ENCODE data around the gene INSC. TPM values are rescaled to one million over a fixed set of nuclear protein-coding genes. Genes with fewer than 3 reads are reported as not detected.

Gene INSC
- total RNA-seq, 1 donor from 2014 or later = 4.2 TPM

- H3K27me3 ChIP-seq (ENCODE audit: control insufficient read depth in 3 of 3, insufficient read depth in 3 of 3, low read length in 3 of 3) = no peaks in the 10 kb centered on the region
- H3K4me1 ChIP-seq (ENCODE audit: control insufficient read depth in 3 of 3, insufficient read depth in 3 of 3, low read length in 3 of 3) = no peaks in the 10 kb centered on the region
- no peak overlapping the region for H3K9ac ChIP-seq (ENCODE audit: low read depth in 1 of 3, low read length in 3 of 3)
- H3K9me3 ChIP-seq (ENCODE audit: control insufficient read depth in 3 of 3, low read length in 3 of 3) = no peaks in the 10 kb centered on the region
- no peak overlapping the region for H3K4me3 ChIP-seq (ENCODE audit: low read length in 3 of 3)
- H3K36me3 ChIP-seq (ENCODE audit: control insufficient read depth in 3 of 3, insufficient read depth in 3 of 3, low read length in 3 of 3) = no peaks in the 10 kb centered on the region
- H3K27ac ChIP-seq (ENCODE audit: low read depth, low read length) = no peak overlapping the region
Observed at GRCh38 chr11:15158351-15159015, 43.8 kb downstream of the INSC start.

GRCh38 chr11:15159085-15159484, 44.4 kb downstream of the INSC start:
- H3K4me1 ChIP-seq (ENCODE audit: control insufficient read depth in 3 of 3, insufficient read depth in 3 of 3, low read length in 3 of 3) = no peaks in the 10 kb centered on the region
- no peak overlapping the region for H3K4me3 ChIP-seq (ENCODE audit: low read length in 3 of 3)
- no peaks in the 10 kb centered on the region for H3K9me3 ChIP-seq (ENCODE audit: control insufficient read depth in 3 of 3, low read length in 3 of 3)
- no peaks in the 10 kb centered on the region for H3K36me3 ChIP-seq (ENCODE audit: control insufficient read depth in 3 of 3, insufficient read depth in 3 of 3, low read length in 3 of 3)
- H3K27ac ChIP-seq (ENCODE audit: low read depth, low read length) = no peak overlapping the region
- no peaks in the 10 kb centered on the region for H3K27me3 ChIP-seq (ENCODE audit: control insufficient read depth in 3 of 3, insufficient read depth in 3 of 3, low read length in 3 of 3)
- H3K9ac ChIP-seq (ENCODE audit: low read depth in 1 of 3, low read length in 3 of 3) = no peak overlapping the region

GRCh38 chr11:15161790-15162189, 47.1 kb downstream of the INSC start:
- Histone ChIP-seq H3K9me3 (ENCODE audit: control insufficient read depth in 3 of 3, low read length in 3 of 3) (no peaks in the 10 kb centered on the region), H3K4me3 (ENCODE audit: low read length in 3 of 3) (no peak overlapping the region), H3K27me3 (ENCODE audit: control insufficient read depth in 3 of 3, insufficient read depth in 3 of 3, low read length in 3 of 3) (no peaks in the 10 kb centered on the region), H3K36me3 (ENCODE audit: control insufficient read depth in 3 of 3, insufficient read depth in 3 of 3, low read length in 3 of 3) (no peaks in the 10 kb centered on the region), H3K4me1 (ENCODE audit: control insufficient read depth in 3 of 3, insufficient read depth in 3 of 3, low read length in 3 of 3) (no peaks in the 10 kb centered on the region), H3K27ac (ENCODE audit: low read depth, low read length) (no peak overlapping the region), H3K9ac (ENCODE audit: low read depth in 1 of 3, low read length in 3 of 3) (no peak overlapping the region)

- Histone ChIP-seq H3K9me3 (ENCODE audit: control insufficient read depth in 3 of 3, low read length in 3 of 3) (no peaks in the 10 kb centered on the region), H3K4me1 (ENCODE audit: control insufficient read depth in 3 of 3, insufficient read depth in 3 of 3, low read length in 3 of 3) (no peaks in the 10 kb centered on the region), H3K36me3 (ENCODE audit: control insufficient read depth in 3 of 3, insufficient read depth in 3 of 3, low read length in 3 of 3) (no peaks in the 10 kb centered on the region), H3K4me3 (ENCODE audit: low read length in 3 of 3) (no peak overlapping the region), H3K27ac (ENCODE audit: low read depth, low read length) (no peak overlapping the region), H3K27me3 (ENCODE audit: control insufficient read depth in 3 of 3, insufficient read depth in 3 of 3, low read length in 3 of 3) (no peaks in the 10 kb centered on the region), H3K9ac (ENCODE audit: low read depth in 1 of 3, low read length in 3 of 3) (no peak overlapping the region)
Observed at GRCh38 chr11:15163136-15163535, 48.4 kb downstream of the INSC start.

GRCh38 chr11:15166204-15166603, 51.5 kb downstream of the INSC start:
- Histone ChIP-seq H3K4me1 (ENCODE audit: control insufficient read depth in 3 of 3, insufficient read depth in 3 of 3, low read length in 3 of 3) (no peaks in the 10 kb centered on the region), H3K9me3 (ENCODE audit: control insufficient read depth in 3 of 3, low read length in 3 of 3) (no peaks in the 10 kb centered on the region), H3K4me3 (ENCODE audit: low read length in 3 of 3) (no peak overlapping the region), H3K27ac (ENCODE audit: low read depth, low read length) (no peak overlapping the region), H3K36me3 (ENCODE audit: control insufficient read depth in 3 of 3, insufficient read depth in 3 of 3, low read length in 3 of 3) (no peaks in the 10 kb centered on the region), H3K9ac (ENCODE audit: low read depth in 1 of 3, low read length in 3 of 3) (no peak overlapping the region), H3K27me3 (ENCODE audit: control insufficient read depth in 3 of 3, insufficient read depth in 3 of 3, low read length in 3 of 3) (no peaks in the 10 kb centered on the region)

GRCh38 chr11:15169815-15170551, 55.3 kb downstream of the INSC start:
- H3K9ac ChIP-seq (ENCODE audit: low read depth in 1 of 3, low read length in 3 of 3) = no peak overlapping the region
- no peaks in the 10 kb centered on the region for H3K36me3 ChIP-seq (ENCODE audit: control insufficient read depth in 3 of 3, insufficient read depth in 3 of 3, low read length in 3 of 3)
- no peak overlapping the region for H3K27ac ChIP-seq (ENCODE audit: low read depth, low read length)
- H3K4me3 ChIP-seq (ENCODE audit: low read length in 3 of 3) = no peak overlapping the region
- no peaks in the 10 kb centered on the region for H3K27me3 ChIP-seq (ENCODE audit: control insufficient read depth in 3 of 3, insufficient read depth in 3 of 3, low read length in 3 of 3)
- no peaks in the 10 kb centered on the region for H3K9me3 ChIP-seq (ENCODE audit: control insufficient read depth in 3 of 3, low read length in 3 of 3)
- H3K4me1 ChIP-seq (ENCODE audit: control insufficient read depth in 3 of 3, insufficient read depth in 3 of 3, low read length in 3 of 3) = no peaks in the 10 kb centered on the region

GRCh38 chr11:15170698-15171097, 56.0 kb downstream of the INSC start:
- H3K4me1 ChIP-seq (ENCODE audit: control insufficient read depth in 3 of 3, insufficient read depth in 3 of 3, low read length in 3 of 3) = no peaks in the 10 kb centered on the region
- no peak overlapping the region for H3K27ac ChIP-seq (ENCODE audit: low read depth, low read length)
- H3K27me3 ChIP-seq (ENCODE audit: control insufficient read depth in 3 of 3, insufficient read depth in 3 of 3, low read length in 3 of 3) = peaks cover 0 to under 1% (median 0%) of the 10 kb centered on the region in 3 donors
- no peak overlapping the region for H3K9ac ChIP-seq (ENCODE audit: low read depth in 1 of 3, low read length in 3 of 3)
- H3K36me3 ChIP-seq (ENCODE audit: control insufficient read depth in 3 of 3, insufficient read depth in 3 of 3, low read length in 3 of 3) = no peaks in the 10 kb centered on the region
- no peaks in the 10 kb centered on the region for H3K9me3 ChIP-seq (ENCODE audit: control insufficient read depth in 3 of 3, low read length in 3 of 3)
- H3K4me3 ChIP-seq (ENCODE audit: low read length in 3 of 3) = no peak overlapping the region

GRCh38 chr11:15171956-15172355, 57.2 kb downstream of the INSC start:
- Histone ChIP-seq H3K4me3 (ENCODE audit: low read length in 3 of 3) (no peak overlapping the region), H3K27me3 (ENCODE audit: control insufficient read depth in 3 of 3, insufficient read depth in 3 of 3, low read length in 3 of 3) (peaks cover 0 to 3% (median 0%) of the 10 kb centered on the region in 3 donors), H3K9ac (ENCODE audit: low read depth in 1 of 3, low read length in 3 of 3) (no peak overlapping the region), H3K36me3 (ENCODE audit: control insufficient read depth in 3 of 3, insufficient read depth in 3 of 3, low read length in 3 of 3) (no peaks in the 10 kb centered on the region), H3K27ac (ENCODE audit: low read depth, low read length) (no peak overlapping the region), H3K4me1 (ENCODE audit: control insufficient read depth in 3 of 3, insufficient read depth in 3 of 3, low read length in 3 of 3) (no peaks in the 10 kb centered on the region), H3K9me3 (ENCODE audit: control insufficient read depth in 3 of 3, low read length in 3 of 3) (no peaks in the 10 kb centered on the region)

GRCh38 chr11:15175831-15176230, 61.1 kb downstream of the INSC start:
- Histone ChIP-seq H3K9me3 (ENCODE audit: control insufficient read depth in 3 of 3, low read length in 3 of 3) (no peaks in the 10 kb centered on the region), H3K27ac (ENCODE audit: low read depth, low read length) (no peak overlapping the region), H3K4me1 (ENCODE audit: control insufficient read depth in 3 of 3, insufficient read depth in 3 of 3, low read length in 3 of 3) (peaks cover 0 to 5% (median 4%) of the 10 kb centered on the region in 3 donors), H3K9ac (ENCODE audit: low read depth in 1 of 3, low read length in 3 of 3) (no peak overlapping the region), H3K36me3 (ENCODE audit: control insufficient read depth in 3 of 3, insufficient read depth in 3 of 3, low read length in 3 of 3) (no peaks in the 10 kb centered on the region), H3K27me3 (ENCODE audit: control insufficient read depth in 3 of 3, insufficient read depth in 3 of 3, low read length in 3 of 3) (peaks cover 0 to 3% (median 0%) of the 10 kb centered on the region in 3 donors), H3K4me3 (ENCODE audit: low read length in 3 of 3) (no peak overlapping the region)

GRCh38 chr11:15176646-15177163, 62.0 kb downstream of the INSC start:
- Histone ChIP-seq H3K9ac (ENCODE audit: low read depth in 1 of 3, low read length in 3 of 3) (no peak overlapping the region), H3K27me3 (ENCODE audit: control insufficient read depth in 3 of 3, insufficient read depth in 3 of 3, low read length in 3 of 3) (peaks cover 0 to 3% (median 0%) of the 10 kb centered on the region in 3 donors), H3K36me3 (ENCODE audit: control insufficient read depth in 3 of 3, insufficient read depth in 3 of 3, low read length in 3 of 3) (no peaks in the 10 kb centered on the region), H3K4me1 (ENCODE audit: control insufficient read depth in 3 of 3, insufficient read depth in 3 of 3, low read length in 3 of 3) (peaks cover 0 to 5% (median 4%) of the 10 kb centered on the region in 3 donors), H3K4me3 (ENCODE audit: low read length in 3 of 3) (no peak overlapping the region), H3K9me3 (ENCODE audit: control insufficient read depth in 3 of 3, low read length in 3 of 3) (no peaks in the 10 kb centered on the region), H3K27ac (ENCODE audit: low read depth, low read length) (no peak overlapping the region)

Measured in skeletal muscle tissue (tissue), 4 donors.